ENCODE measurements around the gene PYGB. TPM values are rescaled to one million over a fixed set of nuclear protein-coding genes. Genes with fewer than 3 reads are reported as not detected.

The PYGB gene
- total and polyA plus RNA-seq, 4 donors, result 37.9 to 143 (median 94.0) TPM

- intact Hi-C loops (cut with DNase I), result loop anchor here (5.0 to 10.0 kb wide), 2 partner anchors 42 to 260 kb away; partner anchors contain the start of gene APMAP (in 1 of the 2)
Observed at GRCh38 chr20:25254986-25255680, 7.2 kb downstream of the PYGB start.

GRCh38 chr20:25256226-25256859 is 8.5 kb downstream of the PYGB start:
- DNase-seq (no peak), ATAC-seq (ENCODE audit: low FRiP score) (no peak)
- H3K27me3 ChIP-seq (ENCODE audit: control insufficient read depth in 1 of 2, insufficient read depth in 2 of 2, low read length in 1 of 2), result no peaks in the 10 kb centered on the region
- no peak overlapping the region for H3K4me3 ChIP-seq (ENCODE audit: low read length in 2 of 2)
- WGBS, 2 donors, result 58 to 59% methylated on average over 5 of the region's 5 CpGs
- H3K27ac ChIP-seq (ENCODE audit: low read depth in 1 of 2, low read length in 2 of 2), result peak overlapping the region in 1 of 2 donors; percentile 37
- intact Hi-C loops (cut with DNase I), result loop anchor here (5.0 to 10.0 kb wide), 2 partner anchors 41 to 262 kb away; partner anchors contain the start of gene APMAP (in 1 of the 2)
- no peaks in the 10 kb centered on the region for H3K9me3 ChIP-seq (ENCODE audit: control insufficient read depth, low read length)
- H3K36me3 ChIP-seq (ENCODE audit: control insufficient read depth in 1 of 2, insufficient read depth in 2 of 2, low read length in 1 of 2), result peaks cover 0 to 2% of the 10 kb centered on the region in 2 donors
- peaks cover 0 to 2% of the 10 kb centered on the region in 2 donors for H3K4me1 ChIP-seq (ENCODE audit: control insufficient read depth in 1 of 2, insufficient read depth in 2 of 2, low read length in 2 of 2)

More at GRCh38 chr20:25254986-25255680, 7.2 kb downstream of the PYGB start:
- Histone ChIP-seq H3K27me3 (ENCODE audit: control insufficient read depth in 1 of 2, insufficient read depth in 2 of 2, low read length in 1 of 2) (no peaks in the 10 kb centered on the region), H3K9me3 (ENCODE audit: control insufficient read depth, low read length) (no peaks in the 10 kb centered on the region), H3K4me3 (ENCODE audit: low read length in 2 of 2) (no peak overlapping the region), H3K27ac (ENCODE audit: low read depth in 1 of 2, low read length in 2 of 2) (peak overlapping the region in 1 of 2 donors; percentile 2), H3K4me1 (ENCODE audit: control insufficient read depth in 1 of 2, insufficient read depth in 2 of 2, low read length in 2 of 2) (peaks cover 0 to 2% of the 10 kb centered on the region in 2 donors), H3K36me3 (ENCODE audit: control insufficient read depth in 1 of 2, insufficient read depth in 2 of 2, low read length in 1 of 2) (peaks cover 0 to 2% of the 10 kb centered on the region in 2 donors)
- WGBS, 2 donors, result 27 to 28% methylated on average over 12 of the region's 12 CpGs
- DNase-seq, result peak; percentile 76 to 77
- ATAC-seq (ENCODE audit: low FRiP score), result peak; percentile 76

- DNase-seq, result no peak
- Histone ChIP-seq H3K4me1 (ENCODE audit: control insufficient read depth in 1 of 2, insufficient read depth in 2 of 2, low read length in 2 of 2) (peaks cover 0 to 2% of the 10 kb centered on the region in 2 donors), H3K36me3 (ENCODE audit: control insufficient read depth in 1 of 2, insufficient read depth in 2 of 2, low read length in 1 of 2) (peaks cover 0 to 2% of the 10 kb centered on the region in 2 donors), H3K4me3 (ENCODE audit: low read length in 2 of 2) (no peak overlapping the region), H3K27ac (ENCODE audit: low read depth in 1 of 2, low read length in 2 of 2) (no peak overlapping the region), H3K27me3 (ENCODE audit: control insufficient read depth in 1 of 2, insufficient read depth in 2 of 2, low read length in 1 of 2) (no peaks in the 10 kb centered on the region), H3K9me3 (ENCODE audit: control insufficient read depth, low read length) (no peaks in the 10 kb centered on the region)
- intact Hi-C loops (cut with DNase I), result loop anchor here (5.0 to 10.0 kb wide), 2 partner anchors 40 to 262 kb away; partner anchors contain the start of gene APMAP (in 1 of the 2)
- 90 to 94% methylated on average over 5 of the region's 5 CpGs for WGBS, 2 donors
- ATAC-seq (ENCODE audit: low FRiP score), result no peak
Observed at GRCh38 chr20:25257130-25257529, 9.2 kb downstream of the PYGB start.

GRCh38 chr20:25257756-25258475 is 10.0 kb downstream of the PYGB start:
- Histone ChIP-seq H3K4me1 (ENCODE audit: control insufficient read depth in 1 of 2, insufficient read depth in 2 of 2, low read length in 2 of 2) (peaks cover 0 to 2% of the 10 kb centered on the region in 2 donors), H3K36me3 (ENCODE audit: control insufficient read depth in 1 of 2, insufficient read depth in 2 of 2, low read length in 1 of 2) (peaks cover 0 to 2% of the 10 kb centered on the region in 2 donors), H3K27ac (ENCODE audit: low read depth in 1 of 2, low read length in 2 of 2) (no peak overlapping the region), H3K4me3 (ENCODE audit: low read length in 2 of 2) (no peak overlapping the region), H3K9me3 (ENCODE audit: control insufficient read depth, low read length) (no peaks in the 10 kb centered on the region), H3K27me3 (ENCODE audit: control insufficient read depth in 1 of 2, insufficient read depth in 2 of 2, low read length in 1 of 2) (no peaks in the 10 kb centered on the region)
- 89 to 90% methylated on average over 10 of the region's 10 CpGs for WGBS, 2 donors
- DNase-seq, result no peak
- intact Hi-C loops (cut with DNase I), result loop anchor here (5.0 to 10.0 kb wide), 2 partner anchors 39 to 263 kb away; partner anchors contain the start of gene APMAP (in 1 of the 2)
- no peak for ATAC-seq (ENCODE audit: low FRiP score)

GRCh38 chr20:25258476-25258805 is 10.6 kb downstream of the PYGB start:
- DNase-seq (peak in 1 of 2 donors; percentile 61), ATAC-seq (ENCODE audit: low FRiP score) (no peak)
- Histone ChIP-seq H3K27me3 (ENCODE audit: control insufficient read depth in 1 of 2, insufficient read depth in 2 of 2, low read length in 1 of 2) (no peaks in the 10 kb centered on the region), H3K9me3 (ENCODE audit: control insufficient read depth, low read length) (no peaks in the 10 kb centered on the region), H3K27ac (ENCODE audit: low read depth in 1 of 2, low read length in 2 of 2) (no peak overlapping the region), H3K4me3 (ENCODE audit: low read length in 2 of 2) (no peak overlapping the region), H3K4me1 (ENCODE audit: control insufficient read depth in 1 of 2, insufficient read depth in 2 of 2, low read length in 2 of 2) (peaks cover 0 to 2% of the 10 kb centered on the region in 2 donors), H3K36me3 (ENCODE audit: control insufficient read depth in 1 of 2, insufficient read depth in 2 of 2, low read length in 1 of 2) (peaks cover 0 to 2% of the 10 kb centered on the region in 2 donors)
- intact Hi-C loops (cut with DNase I), result loop anchor here (5.0 to 10.0 kb wide), 2 partner anchors 39 to 264 kb away; partner anchors contain the start of gene APMAP (in 1 of the 2)
- 88% methylated on average over 8 of the region's 8 CpGs for WGBS, 2 donors

GRCh38 chr20:25258828-25259227 is 10.9 kb downstream of the PYGB start:
- Histone ChIP-seq H3K27me3 (ENCODE audit: control insufficient read depth in 1 of 2, insufficient read depth in 2 of 2, low read length in 1 of 2) (no peaks in the 10 kb centered on the region), H3K9me3 (ENCODE audit: control insufficient read depth, low read length) (no peaks in the 10 kb centered on the region), H3K27ac (ENCODE audit: low read depth in 1 of 2, low read length in 2 of 2) (no peak overlapping the region), H3K4me1 (ENCODE audit: control insufficient read depth in 1 of 2, insufficient read depth in 2 of 2, low read length in 2 of 2) (peaks cover 0 to 2% of the 10 kb centered on the region in 2 donors), H3K4me3 (ENCODE audit: low read length in 2 of 2) (no peak overlapping the region), H3K36me3 (ENCODE audit: control insufficient read depth in 1 of 2, insufficient read depth in 2 of 2, low read length in 1 of 2) (peaks cover 0 to 2% of the 10 kb centered on the region in 2 donors)
- no peak for ATAC-seq (ENCODE audit: low FRiP score)
- WGBS, 2 donors, result 79 to 81% methylated on average over 4 of the region's 4 CpGs
- intact Hi-C loops (cut with DNase I), result loop anchor here (5.0 to 10.0 kb wide), 2 partner anchors 38 to 264 kb away; partner anchors contain the start of gene APMAP (in 1 of the 2)
- no peak for DNase-seq

- Histone ChIP-seq H3K36me3 (ENCODE audit: control insufficient read depth in 1 of 2, insufficient read depth in 2 of 2, low read length in 1 of 2) (peaks cover 0 to 2% of the 10 kb centered on the region in 2 donors), H3K9me3 (ENCODE audit: control insufficient read depth, low read length) (no peaks in the 10 kb centered on the region), H3K4me1 (ENCODE audit: control insufficient read depth in 1 of 2, insufficient read depth in 2 of 2, low read length in 2 of 2) (peaks cover 0 to 2% of the 10 kb centered on the region in 2 donors), H3K27ac (ENCODE audit: low read depth in 1 of 2, low read length in 2 of 2) (no peak overlapping the region), H3K4me3 (ENCODE audit: low read length in 2 of 2) (no peak overlapping the region), H3K27me3 (ENCODE audit: control insufficient read depth in 1 of 2, insufficient read depth in 2 of 2, low read length in 1 of 2) (no peaks in the 10 kb centered on the region)
- ATAC-seq (ENCODE audit: low FRiP score) (no peak), DNase-seq (peak in 1 of 2 donors; percentile 60)
- 86 to 95% methylated on average over 12 of the region's 12 CpGs for WGBS, 2 donors
- intact Hi-C loops (cut with DNase I), result loop anchor here (5.0 to 10.0 kb wide), 2 partner anchors 38 to 265 kb away; partner anchors contain the start of gene APMAP (in 1 of the 2)
Observed at GRCh38 chr20:25259358-25259757, 11.5 kb downstream of the PYGB start.

- H3K36me3 ChIP-seq (ENCODE audit: control insufficient read depth in 1 of 2, insufficient read depth in 2 of 2, low read length in 1 of 2), result peaks cover 0 to 2% of the 10 kb centered on the region in 2 donors
- H3K4me1 ChIP-seq (ENCODE audit: control insufficient read depth in 1 of 2, insufficient read depth in 2 of 2, low read length in 2 of 2), result peaks cover 0 to 2% of the 10 kb centered on the region in 2 donors
- intact Hi-C loops (cut with DNase I), result loop anchor here (5.0 to 10.0 kb wide), 2 partner anchors 37 to 265 kb away; partner anchors contain the start of gene APMAP (in 1 of the 2)
- ATAC-seq (ENCODE audit: low FRiP score) (no peak), DNase-seq (no peak)
- no peak overlapping the region for H3K27ac ChIP-seq (ENCODE audit: low read depth in 1 of 2, low read length in 2 of 2)
- no peaks in the 10 kb centered on the region for H3K9me3 ChIP-seq (ENCODE audit: control insufficient read depth, low read length)
- no peaks in the 10 kb centered on the region for H3K27me3 ChIP-seq (ENCODE audit: control insufficient read depth in 1 of 2, insufficient read depth in 2 of 2, low read length in 1 of 2)
- 95 to 99% methylated on average over 9 of the region's 9 CpGs for WGBS, 2 donors
- H3K4me3 ChIP-seq (ENCODE audit: low read length in 2 of 2), result no peak overlapping the region
Observed at GRCh38 chr20:25259788-25260254, 11.9 kb downstream of the PYGB start.
